K562 (cell line): Measurements from ENCODE around the gene TSPAN1. TPM values are rescaled to one million over a fixed set of nuclear protein-coding genes. Genes with fewer than 3 reads are reported as not detected.

Source experiments
- ATAC-seq: fragments of 200-7000 bp; cut with Tn5 transposase; 3 replicates; pipeline ENCODE4 v1.9.1; 2020; ENCODE audit warnings: moderate library complexity
- BruUV-seq: library from RNA; stranded (reverse); fragments of 400-500 nt; replicated peaks from 2 replicates; lab custom pipeline; 2021; lab: Mats Ljungman, UMichigan
- CTCF ChIA-PET: fragments of 300-600 bp; formaldehyde crosslinking; extraction: SDS; loops from one replicate; lab custom pipeline; 2021; ENCODE audit warnings: low intra/inter-chr PET ratio; lab: Yijun Ruan, JAX
- POLR2A ChIA-PET: fragments of 300-600, 350-650 bp; sonication (Branson Sonifier 250); formaldehyde crosslinking; extraction: SDS; loops from one replicate; lab custom pipeline; 2021; ENCODE audit warnings: antibody characterized with exemption, inconsistent platforms; lab: Yijun Ruan, JAX
- DNase-seq, 4 experiments: peaks; one replicate each; pipeline versions ENCODE4 v3.0.0 to v3.0.0-alpha.2; 2011 to 2018; ENCODE audit warnings: low spot score in 3 of 4, mixed read lengths in 3 of 4; ENCODE audit errors: extremely low read depth in 1 of 4
- FAIRE-seq: peaks from 2 replicates; lab custom pipeline; 2011; peaks lifted over from hg19 to GRCh38; lab: Jason Lieb, UNC
- H2AFZ ChIP-seq: 2 replicates; pipeline ENCODE4 v1.6.0; 2011; ENCODE audit warnings: low read depth, low read length, control low read depth, inconsistent platforms
- H3K27ac ChIP-seq: fragments of 200-600 bp; 3 replicates; pipeline ENCODE4 v1.8.0; 2011; ENCODE audit warnings: low read depth, mild to moderate bottlenecking, control low read depth, inconsistent platforms, low read length, moderate library complexity, mixed read lengths; ENCODE audit errors: extremely low read depth
- H3K27me3 ChIP-seq, 2 experiments: fragments of 300-600 bp in 1 of 2; 2 replicates in 1 of 2; 3 replicates in 1 of 2; pipeline versions ENCODE4 v1.6.0 to v1.8.0; 2011; ENCODE audit warnings: inconsistent platforms in 2 of 2, low read length in 2 of 2, mild to moderate bottlenecking in 1 of 2, mixed read lengths in 1 of 2, moderate library complexity in 1 of 2; ENCODE audit not compliant: control insufficient read depth in 2 of 2, insufficient read depth in 2 of 2
- H3K36me3 ChIP-seq: fragments of 300-600 bp; 3 replicates; pipeline ENCODE4 v1.8.0; 2011; ENCODE audit warnings: mild to moderate bottlenecking, low read length, inconsistent platforms; ENCODE audit not compliant: control insufficient read depth, insufficient read depth
- H3K4me1 ChIP-seq, 2 experiments: fragments of 200-600 bp in 1 of 2; replicated peaks in 1 of 2; 2 replicates in 1 of 2; 3 replicates in 1 of 2; pipeline versions ENCODE4 v1.5.1 to v1.8.0; 2011; ENCODE audit warnings: inconsistent platforms in 2 of 2, low read length in 2 of 2, mild to moderate bottlenecking in 1 of 2, mixed read lengths in 1 of 2, moderate library complexity in 1 of 2; ENCODE audit not compliant: control insufficient read depth in 2 of 2, insufficient read depth in 2 of 2
- H3K4me2 ChIP-seq: 2 replicates; pipeline ENCODE4 v1.6.1; 2011; ENCODE audit warnings: low read length, control low read depth, inconsistent platforms, mixed read lengths; ENCODE audit not compliant: insufficient read depth
- H3K4me3 ChIP-seq: fragments of 200-600 bp; sonication (generic), shearing (Covaris generic); 2 replicates; pipeline ENCODE4 v1.5.1; 2016; ENCODE audit warnings: control low read depth, inconsistent platforms
- H3K79me2 ChIP-seq: fragments of 200-600 bp; 3 replicates; pipeline ENCODE4 v1.8.0; 2011; ENCODE audit warnings: low read length, inconsistent platforms; ENCODE audit not compliant: control insufficient read depth, insufficient read depth
- H3K9ac ChIP-seq, 2 experiments: 2 replicates each; pipeline versions ENCODE4 v1.6.0 to v1.6.1; 2011; ENCODE audit warnings: low read depth in 2 of 2, low read length in 2 of 2, control low read depth in 1 of 2, inconsistent platforms in 1 of 2, mild to moderate bottlenecking in 1 of 2, mixed read lengths in 1 of 2; ENCODE audit not compliant: insufficient read depth in 1 of 2
- H3K9me1 ChIP-seq: one replicate; pipeline ENCODE4 v1.6.0; 2011; ENCODE audit warnings: inconsistent platforms, mild to moderate bottlenecking, low read length, moderate library complexity; ENCODE audit not compliant: control insufficient read depth, insufficient read depth
- H3K9me3 ChIP-seq: replicated peaks from 2 replicates; pipeline ENCODE4 v1.5.1; 2011; ENCODE audit warnings: low read depth, low read length, inconsistent platforms; ENCODE audit not compliant: control insufficient read depth, insufficient read depth
- H4K20me1 ChIP-seq: replicated peaks from 2 replicates; pipeline ENCODE4 v1.6.1; 2011; ENCODE audit warnings: low read length, inconsistent platforms, mixed read lengths; ENCODE audit not compliant: control insufficient read depth, insufficient read depth
- CREM ChIP-seq: IDR thresholded peaks from 2 replicates; pipeline ENCODE4 v1.6.1; 2014; ENCODE audit warnings: antibody characterized with exemption, low read depth
- GTF2A2 ChIP-seq: IDR thresholded peaks from 2 replicates; pipeline ENCODE4 v1.6.1; 2016; ENCODE audit warnings: mild to moderate bottlenecking, missing genetic modification characterization, missing compliant biosample characterization
- MBD2 ChIP-seq: sonication (generic); IDR thresholded peaks from 2 replicates; pipeline ENCODE4 v1.6.1; 2016; ENCODE audit warnings: low read depth, borderline replicate concordance
- NR3C1 ChIP-seq: sonication (generic); formaldehyde crosslinking; IDR thresholded peaks from 2 replicates; pipeline ENCODE4 v1.8.1; 2022; ENCODE audit warnings: missing genetic modification reagents
- PHB ChIP-seq: fragments of 250-450 bp; sonication (Bioruptor Pico); IDR thresholded peaks from 2 replicates; pipeline ENCODE4 v1.5.0; 2021
- RAD21 ChIP-seq, 2 experiments: fragments of 250-450 bp in 1 of 2; fragments of 450-650 bp in 1 of 2; sonication (Bioruptor Pico) in 1 of 2; formaldehyde crosslinking in 1 of 2; IDR thresholded peaks in 1 of 2; conservative IDR thresholded peaks in 1 of 2; 2 replicates each; pipeline versions ENCODE4 v1.4.0 to v1.8.0; 2020 to 2022; ENCODE audit warnings: mild to moderate bottlenecking in 2 of 2, moderate library complexity in 1 of 2
- RHOXF2B ChIP-seq: fragments of 250-450 bp; sonication (Bioruptor Pico); conservative IDR thresholded peaks from 2 replicates; pipeline ENCODE4 v1.5.1; 2021
- ZNF512 ChIP-seq: IDR thresholded peaks from 2 replicates; pipeline ENCODE4 v1.6.1; 2016; ENCODE audit warnings: missing genetic modification characterization, missing compliant biosample characterization
- WGBS: fragments of 100-300 bp; shearing (Covaris generic); methylation state at CpG from one replicate; pipeline ENCODE4 v1.1.6; 2016; ENCODE audit warnings: low coverage, mixed read lengths; ENCODE audit not compliant: insufficient coverage; ENCODE audit errors: missing lambda C conversion rate; 5-methylcytosine and 5-hydroxymethylcytosine counted together
- in situ Hi-C: fragments of 300-500 bp; cut with MboI; formaldehyde crosslinking; loops from 4 replicates; pipeline ENCODE4 v1.15.0; 2018; ENCODE audit warnings: inconsistent platforms, mixed read lengths
- intact Hi-C: fragments of 100-400 bp; cut with micrococcal nuclease; formaldehyde crosslinking; loops from 2 replicates; pipeline ENCODE4 v1.14.2; 2022
- polyA plus RNA-seq, 8 experiments: library from polyadenylated mRNA; depleted of rRNA in 4 of 8; stranded (reverse) in 5 of 8; unstranded in 3 of 8; fragments of >200 nt; fragmentation: Nextera tagmentation in 2 of 8; fragmentation: Illumina TruSeq in 1 of 8; extraction: Ambion mirVana in 2 of 8; extraction: Trizol in 1 of 8; gene quantifications; 2 replicates each; pipeline versions ENCODE4 v1.2.1 to v1.2.3, GENCODE V29; 2011 to 2014; ENCODE audit warnings: inconsistent platforms in 1 of 8, missing spikeins in 1 of 8
- total RNA-seq, 7 experiments: library from RNA; depleted of rRNA in 6 of 7; stranded (reverse); fragments of >200 nt in 6 of 7; fragmentation: Illumina TruSeq in 2 of 7; extraction: Trizol in 2 of 7; gene quantifications; 2 replicates each; pipeline versions ENCODE4 v1.2.1 to v1.2.3, GENCODE V29; 2011 to 2021; ENCODE audit warnings: low replicate concordance in 1 of 7
- TF ChIP-seq, protein P1 (sequence below), 2 experiments: fragments of 450-650 bp in 1 of 2; sonication (generic) in 1 of 2; formaldehyde crosslinking in 1 of 2; IDR thresholded peaks in 1 of 2; conservative IDR thresholded peaks in 1 of 2; 2 replicates each; pipeline versions ENCODE4 v1.6.1 to v1.8.1; 2016 to 2023; ENCODE audit warnings: mild to moderate bottlenecking in 2 of 2, moderate library complexity in 2 of 2, inconsistent platforms in 1 of 2, missing genetic modification reagents in 1 of 2
- TF ChIP-seq, protein P2 (sequence below): fragments of 450-650 bp; IDR thresholded peaks from 2 replicates; pipeline ENCODE4 v1.6.1; 2016
- TF ChIP-seq, protein P3 (sequence below), 3 experiments: fragments of 200-800 bp in 1 of 3; sonication (Bioruptor generic) in 1 of 3; sonication (generic) in 1 of 3; formaldehyde crosslinking in 1 of 3; IDR thresholded peaks; 2 replicates each; pipeline versions ENCODE4 v1.6.1 to v1.8.0; 2016 to 2022; ENCODE audit warnings: mild to moderate bottlenecking in 2 of 3, missing compliant biosample characterization in 2 of 3, missing genetic modification characterization in 2 of 3, missing genetic modification reagents in 1 of 3
- TF ChIP-seq, protein P4 (sequence below), 2 experiments: fragments of 450-650 bp; IDR thresholded peaks; 2 replicates each; pipeline ENCODE4 v1.6.1; 2016

TSPAN1 gene
- total and polyA plus RNA-seq, 9 of the 15 experiments (the other 6 are each of a cell fraction or from before 2014, with no cell fraction given), result 0.58 TPM; not detected in 8

GRCh38 chr1:46131712-46132528 is 43.0 kb upstream of the TSPAN1 start:
- FAIRE-seq, result no peak
- Histone ChIP-seq H2AFZ (peak overlapping the region; percentile 99), H3K27me3 (no peaks in the 10 kb centered on the region), H3K9ac (peak overlapping the region; percentile 80 to 96), H3K4me1 (peaks cover 13 to 21% of the 10 kb centered on the region in 2 experiments; a peak in 4 of 5 replicates), H3K27ac (peak overlapping the region; percentile 95), H3K4me3 (peak overlapping the region; percentile 61), H3K9me3 (no peaks in the 10 kb centered on the region; the same call in 1 of the 2 replicates), H3K79me2 (peaks cover 19% of the 10 kb centered on the region; the same call in 2 of the 3 replicates), H3K9me1 (no peaks in the 10 kb centered on the region), H3K4me2 (peak overlapping the region; percentile 93), H4K20me1 (no peaks in the 10 kb centered on the region), H3K36me3 (no peaks in the 10 kb centered on the region; the same call in 2 of the 3 replicates)
- intact Hi-C loops, result loop anchor here (2.0 kb wide), 2 partner anchors 47 to 95 kb away; no protein-coding TSS in a partner anchor
- peak; percentile 27 to 61 (median 36) for DNase-seq
- peak; percentile 48 for ATAC-seq
- BruUV-seq, result TSS peak; percentile 68
- in situ Hi-C loops, result no loop called here
- ChIA-PET POLR2A (interaction anchor here (0.5 to 4.6 kb wide), 46 partner anchors 10 to 1206 kb away, joined by 3 to 53 read pairs (median 4); no protein-coding TSS in a partner anchor), CTCF (no interaction called here)
- WGBS, result under 1% methylated on average over 38 of the region's 38 CpGs
- no peak; the same call in 1 of the 2 replicates for TF ChIP-seq GTF2A2 (tag)
- TF ChIP-seq, protein P1, sequence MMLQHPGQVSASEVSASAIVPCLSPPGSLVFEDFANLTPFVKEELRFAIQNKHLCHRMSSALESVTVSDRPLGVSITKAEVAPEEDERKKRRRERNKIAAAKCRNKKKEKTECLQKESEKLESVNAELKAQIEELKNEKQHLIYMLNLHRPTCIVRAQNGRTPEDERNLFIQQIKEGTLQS (IDR thresholded peaks at IDR 0.05), result peak; percentile 52; the same call in 1 of the 2 replicates
- TF ChIP-seq, protein P1 (CRISPR knock-in tag; conservative IDR thresholded peaks at IDR 0.05), result no peak; the same call in 1 of the 2 replicates
- TF ChIP-seq RAD21 (CRISPR knock-in tag; conservative IDR thresholded peaks at IDR 0.05 in 1 of 2, IDR thresholded peaks at IDR 0.05 in 1 of 2), result peak in 1 of 2 experiments; percentile 5; a peak in 1 of 4 replicates
- TF ChIP-seq MBD2, result no peak
- no peak for TF ChIP-seq NR3C1 (CRISPR knock-in tag)
- peak; percentile 81 for TF ChIP-seq ZNF512 (tag)
- TF ChIP-seq, protein P2, sequence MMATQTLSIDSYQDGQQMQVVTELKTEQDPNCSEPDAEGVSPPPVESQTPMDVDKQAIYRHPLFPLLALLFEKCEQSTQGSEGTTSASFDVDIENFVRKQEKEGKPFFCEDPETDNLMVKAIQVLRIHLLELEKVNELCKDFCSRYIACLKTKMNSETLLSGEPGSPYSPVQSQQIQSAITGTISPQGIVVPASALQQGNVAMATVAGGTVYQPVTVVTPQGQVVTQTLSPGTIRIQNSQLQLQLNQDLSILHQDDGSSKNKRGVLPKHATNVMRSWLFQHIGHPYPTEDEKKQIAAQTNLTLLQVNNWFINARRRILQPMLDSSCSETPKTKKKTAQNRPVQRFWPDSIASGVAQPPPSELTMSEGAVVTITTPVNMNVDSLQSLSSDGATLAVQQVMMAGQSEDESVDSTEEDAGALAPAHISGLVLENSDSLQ, result 0 out of 2 replicates have a peak, but pooled peaks have one; percentile 7
- TF ChIP-seq, protein P3, sequence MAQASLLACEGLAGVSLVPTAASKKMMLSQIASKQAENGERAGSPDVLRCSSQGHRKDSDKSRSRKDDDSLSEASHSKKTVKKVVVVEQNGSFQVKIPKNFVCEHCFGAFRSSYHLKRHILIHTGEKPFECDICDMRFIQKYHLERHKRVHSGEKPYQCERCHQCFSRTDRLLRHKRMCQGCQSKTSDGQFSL (CRISPR knock-in tag; IDR thresholded peaks at IDR 0.05), result 0 out of 2 replicates have a peak, but pooled peaks have one; percentile 31
- TF ChIP-seq, protein P3 (tag; IDR thresholded peaks at IDR 0.05), result no peak
- peak; percentile 62; the same call in 1 of the 2 replicates for TF ChIP-seq CREM
- TF ChIP-seq, protein P4, sequence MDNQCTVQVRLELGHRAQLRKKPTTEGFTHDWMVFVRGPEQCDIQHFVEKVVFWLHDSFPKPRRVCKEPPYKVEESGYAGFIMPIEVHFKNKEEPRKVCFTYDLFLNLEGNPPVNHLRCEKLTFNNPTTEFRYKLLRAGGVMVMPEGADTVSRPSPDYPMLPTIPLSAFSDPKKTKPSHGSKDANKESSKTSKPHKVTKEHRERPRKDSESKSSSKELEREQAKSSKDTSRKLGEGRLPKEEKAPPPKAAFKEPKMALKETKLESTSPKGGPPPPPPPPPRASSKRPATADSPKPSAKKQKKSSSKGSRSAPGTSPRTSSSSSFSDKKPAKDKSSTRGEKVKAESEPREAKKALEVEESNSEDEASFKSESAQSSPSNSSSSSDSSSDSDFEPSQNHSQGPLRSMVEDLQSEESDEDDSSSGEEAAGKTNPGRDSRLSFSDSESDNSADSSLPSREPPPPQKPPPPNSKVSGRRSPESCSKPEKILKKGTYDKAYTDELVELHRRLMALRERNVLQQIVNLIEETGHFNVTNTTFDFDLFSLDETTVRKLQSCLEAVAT (IDR thresholded peaks at IDR 0.05), result peak in 1 of 2 experiments; percentile 32; a peak in 1 of 4 replicates
- no peak for TF ChIP-seq RHOXF2B (CRISPR knock-in tag)
- TF ChIP-seq PHB (CRISPR knock-in tag), result 0 out of 2 replicates have a peak, but pooled peaks have one; percentile 76
